Retinal pigment epithelial cell (primary cell): Measurements from ENCODE around the gene FRMD4A.

Experiments used
- DNase-seq: peaks from one replicate; pipeline ENCODE4 v3.0.0-alpha.2; 2010; ENCODE audit warnings: low read depth
- H3K4me3 ChIP-seq: 2 replicates; pipeline ENCODE4 v1.5.1; 2011; ENCODE audit warnings: mild to moderate bottlenecking, low read length, control low read depth, moderate library complexity
- TF ChIP-seq, protein P1 (sequence below): conservative IDR thresholded peaks from 2 replicates; pipeline ENCODE4 v1.5.1; 2011; ENCODE audit warnings: low read depth, low read length, control low read depth, inconsistent platforms

The FRMD4A gene

GRCh38 chr10:13758756-13759155 is 572.0 kb downstream of the FRMD4A start:
- TF ChIP-seq, protein P1, sequence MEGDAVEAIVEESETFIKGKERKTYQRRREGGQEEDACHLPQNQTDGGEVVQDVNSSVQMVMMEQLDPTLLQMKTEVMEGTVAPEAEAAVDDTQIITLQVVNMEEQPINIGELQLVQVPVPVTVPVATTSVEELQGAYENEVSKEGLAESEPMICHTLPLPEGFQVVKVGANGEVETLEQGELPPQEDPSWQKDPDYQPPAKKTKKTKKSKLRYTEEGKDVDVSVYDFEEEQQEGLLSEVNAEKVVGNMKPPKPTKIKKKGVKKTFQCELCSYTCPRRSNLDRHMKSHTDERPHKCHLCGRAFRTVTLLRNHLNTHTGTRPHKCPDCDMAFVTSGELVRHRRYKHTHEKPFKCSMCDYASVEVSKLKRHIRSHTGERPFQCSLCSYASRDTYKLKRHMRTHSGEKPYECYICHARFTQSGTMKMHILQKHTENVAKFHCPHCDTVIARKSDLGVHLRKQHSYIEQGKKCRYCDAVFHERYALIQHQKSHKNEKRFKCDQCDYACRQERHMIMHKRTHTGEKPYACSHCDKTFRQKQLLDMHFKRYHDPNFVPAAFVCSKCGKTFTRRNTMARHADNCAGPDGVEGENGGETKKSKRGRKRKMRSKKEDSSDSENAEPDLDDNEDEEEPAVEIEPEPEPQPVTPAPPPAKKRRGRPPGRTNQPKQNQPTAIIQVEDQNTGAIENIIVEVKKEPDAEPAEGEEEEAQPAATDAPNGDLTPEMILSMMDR: no peak
- DNase-seq: no peak
- no peak overlapping the region for H3K4me3 ChIP-seq

DNA sequence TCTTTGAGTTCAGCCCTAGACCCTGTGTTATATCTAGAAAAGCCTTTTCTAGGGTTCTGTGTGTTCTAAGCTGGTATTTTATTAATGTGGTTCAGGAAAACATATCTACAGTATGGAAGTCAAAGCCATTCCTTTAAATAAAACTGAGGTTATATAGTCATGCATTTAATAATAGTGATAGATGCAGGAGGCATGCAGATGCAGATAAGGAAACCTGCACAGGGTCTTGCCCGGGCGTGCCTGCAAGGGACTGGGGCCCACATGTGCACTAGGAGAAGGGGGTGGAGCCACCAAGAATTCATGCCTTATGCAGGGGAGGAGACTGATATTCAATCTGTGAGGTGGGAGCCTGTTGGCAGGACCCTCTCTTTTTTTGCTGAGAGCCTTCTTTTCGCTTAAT is 572.4 kb downstream of the FRMD4A start:
- peak; percentile 19 for DNase-seq
- no peak overlapping the region for H3K4me3 ChIP-seq
- TF ChIP-seq, protein P1: no peak

GRCh38 chr10:13754277-13754676 is 576.4 kb downstream of the FRMD4A start:
- TF ChIP-seq, protein P1: no peak
- no peak overlapping the region for H3K4me3 ChIP-seq
- no peak for DNase-seq

DNA sequence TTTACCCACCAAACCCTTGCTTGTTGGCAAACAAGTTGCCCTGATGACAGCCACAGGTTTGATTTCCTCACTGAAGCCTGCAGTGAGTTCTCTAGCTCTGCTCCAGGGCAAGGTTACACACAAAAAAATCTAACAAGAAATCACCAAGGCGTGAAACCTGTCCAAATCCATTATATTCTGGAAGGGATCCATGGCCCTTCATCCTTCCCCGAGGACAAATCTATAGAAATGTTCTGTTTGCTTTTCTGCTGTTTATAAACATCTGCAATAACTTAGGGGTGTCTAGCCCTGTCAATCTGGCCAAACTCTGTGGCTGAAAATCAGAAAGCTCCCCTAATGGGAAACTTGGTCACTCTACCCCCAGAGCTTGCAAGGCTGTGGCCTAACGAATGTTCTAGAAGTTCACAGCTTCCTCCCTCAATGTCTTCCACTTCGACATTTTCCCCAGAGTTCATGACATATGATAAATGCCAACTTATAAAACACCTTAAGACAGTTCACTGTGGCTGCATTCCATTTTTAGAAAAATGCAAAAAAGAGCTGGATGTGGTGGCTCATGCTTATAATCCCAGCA is 579.4 kb downstream of the FRMD4A start:
- H3K4me3 ChIP-seq: no peak overlapping the region
- no peak for DNase-seq
- TF ChIP-seq, protein P1: no peak

- H3K4me3 ChIP-seq: no peak overlapping the region
- DNase-seq: no peak
- TF ChIP-seq, protein P1: no peak
These were observed 580.2 kb downstream of the FRMD4A start for GRCh38 chr10:13750299-13751190.

- TF ChIP-seq, protein P1: no peak
- H3K4me3 ChIP-seq: no peak overlapping the region
- DNase-seq: no peak
These were observed 585.5 kb downstream of the FRMD4A start for GRCh38 chr10:13745271-13745670.

DNA sequence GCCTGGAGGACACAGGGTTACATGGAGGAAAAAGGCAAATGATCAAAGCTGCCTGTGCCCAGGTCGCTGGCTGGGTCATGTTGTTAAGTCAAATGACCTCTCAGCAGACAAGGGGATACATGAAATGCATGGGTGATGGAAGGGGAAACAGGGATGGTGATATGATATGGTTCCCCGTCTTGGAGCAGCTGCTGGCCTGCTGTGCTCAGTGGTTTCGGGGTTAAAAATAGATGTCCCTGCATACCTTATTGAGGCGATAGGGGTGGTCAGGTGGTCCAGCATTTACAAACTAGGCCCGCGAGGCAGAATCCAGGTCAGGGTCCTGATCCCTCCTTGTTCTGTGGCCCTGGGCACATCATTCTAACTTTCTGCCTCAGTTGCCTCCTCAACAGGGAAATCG is 586.8 kb downstream of the FRMD4A start:
- TF ChIP-seq, protein P1: no peak
- no peak for DNase-seq
- H3K4me3 ChIP-seq: no peak overlapping the region
